OCI-LY7 (cell line): ENCODE data around the gene TCL1B.

Experiments
- CTCF ChIP-seq: fragments of 200-600 bp; sonication (generic); conservative IDR thresholded peaks from 2 replicates; pipeline ENCODE4 v1.5.1; 2014; ENCODE audit warnings: mild to moderate bottlenecking, antibody characterized with exemption, low read length, moderate library complexity, mixed read lengths
- EZH2phosphoT487 ChIP-seq: fragments of 200-600 bp; sonication (generic); IDR thresholded peaks from 2 replicates; pipeline ENCODE4 v1.6.1; 2018; ENCODE audit warnings: low read depth, borderline replicate concordance, mild to moderate bottlenecking, mixed run types, antibody characterized with exemption, low read length, moderate library complexity, mixed read lengths

GRCh38 chr14:95651028-95651427 is 35.2 kb upstream of the TCL1B start:
- TF ChIP-seq CTCF (no peak), EZH2phosphoT487 (no peak)
